ENCODE data around the gene NADSYN1. TPM values are rescaled to one million over a fixed set of nuclear protein-coding genes. Genes with fewer than 3 reads are reported as not detected.
"Not testable (repeated sequence)": the region's sequence is repeated elsewhere in the genome, so short reads cannot be mapped to it uniquely, and the experiment has no call there.

NADSYN1 gene
- total RNA-seq, 1 donor from 2014 or later = 55.4 TPM

DNA sequence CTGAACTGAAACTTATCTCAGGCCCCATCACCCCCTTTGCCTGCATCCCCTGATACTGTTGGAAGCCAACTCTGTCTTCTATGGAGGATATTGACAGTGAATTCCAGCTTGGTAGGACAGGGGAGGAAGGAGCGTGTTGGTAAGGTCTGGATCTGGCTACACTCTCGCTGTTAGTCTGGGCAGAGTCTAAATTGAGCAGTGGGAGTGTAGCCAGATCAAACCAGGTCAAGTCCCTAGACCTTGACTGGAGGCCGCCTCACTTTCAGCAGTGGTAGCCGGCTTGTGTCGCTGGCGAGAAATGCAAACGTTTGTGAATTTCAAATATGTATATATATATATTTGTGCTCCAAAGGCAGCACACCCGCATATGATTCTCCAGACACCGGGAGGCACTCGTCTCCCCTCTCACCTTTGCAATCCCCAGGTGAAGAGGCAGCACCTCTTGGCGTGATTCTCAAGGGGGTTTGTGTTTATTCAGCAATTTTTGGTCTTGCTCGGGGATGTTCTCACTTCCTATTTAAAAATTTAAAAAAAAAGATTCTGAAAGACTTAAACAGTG, 31.5 kb upstream of the NADSYN1 start:
- Mint-ChIP-seq H3K27ac (ENCODE audit: unreplicated experiment) (no peak overlapping the region), H3K36me3 (ENCODE audit: unreplicated experiment) (no peaks in the 10 kb centered on the region), H3K9me3 (ENCODE audit: unreplicated experiment) (no peaks in the 10 kb centered on the region), H3K27me3 (ENCODE audit: unreplicated experiment) (peaks cover 9% of the 10 kb centered on the region), H3K4me1 (ENCODE audit: unreplicated experiment) (no peaks in the 10 kb centered on the region), H3K4me3 (ENCODE audit: unreplicated experiment) (no peak overlapping the region)
- no peak for DNase-seq (ENCODE audit: extremely low spot score, unreplicated experiment)
- no peak for TF ChIP-seq CTCF (IDR thresholded peaks at IDR 0.05)

DNA sequence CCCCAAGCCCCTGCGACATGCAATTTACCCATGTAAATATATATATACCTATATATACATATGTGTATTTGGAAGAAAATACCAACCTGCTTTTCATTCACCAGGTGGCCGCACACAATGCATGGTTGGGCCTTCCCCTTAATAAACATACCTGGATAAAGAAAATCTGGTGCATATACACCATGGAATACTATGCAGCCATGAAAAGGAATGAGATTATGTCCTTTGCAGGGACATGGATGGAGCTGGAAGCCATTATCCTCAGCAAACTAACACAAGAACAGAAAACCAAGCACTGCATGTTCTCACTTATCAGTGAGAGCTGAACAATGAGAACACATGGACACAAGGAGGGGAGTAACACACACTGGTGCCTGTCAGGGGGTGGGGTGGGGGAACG, 30.7 kb upstream of the NADSYN1 start:
- not testable (repeated sequence) for H3K36me3 Mint-ChIP-seq (ENCODE audit: unreplicated experiment); H3K9me3 Mint-ChIP-seq (ENCODE audit: unreplicated experiment); H3K4me1 Mint-ChIP-seq (ENCODE audit: unreplicated experiment); H3K4me3 Mint-ChIP-seq (ENCODE audit: unreplicated experiment); H3K27me3 Mint-ChIP-seq (ENCODE audit: unreplicated experiment); H3K27ac Mint-ChIP-seq (ENCODE audit: unreplicated experiment); DNase-seq (ENCODE audit: extremely low spot score, unreplicated experiment)

DNA sequence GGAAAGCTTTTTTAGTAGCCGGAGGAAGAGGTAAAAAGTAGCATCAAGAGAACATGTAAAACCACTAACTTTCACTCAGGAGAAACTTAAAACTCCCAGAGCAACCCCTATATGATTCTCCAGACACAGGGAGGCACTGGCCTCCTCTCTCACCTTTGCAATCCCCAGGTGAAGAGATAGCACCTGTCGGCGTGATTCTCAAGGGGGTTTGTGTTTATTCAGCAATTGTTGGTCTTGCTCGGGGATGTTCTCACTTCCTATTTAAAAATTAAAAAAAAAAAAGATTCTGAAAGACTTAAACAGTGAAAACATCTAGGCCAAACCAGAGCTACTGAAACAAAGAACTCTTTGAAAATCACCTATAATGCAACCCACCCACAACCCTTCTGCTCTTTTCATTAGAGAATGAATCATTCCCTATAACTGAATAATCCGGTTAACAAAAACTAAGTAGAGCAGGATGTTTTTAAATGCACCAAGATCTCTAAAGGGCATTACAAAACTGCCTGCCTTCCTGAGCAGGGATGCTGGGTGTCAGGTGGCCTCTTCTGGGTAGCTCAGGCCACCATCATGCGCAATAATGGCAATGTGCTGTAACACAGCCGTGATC, 29.7 kb upstream of the NADSYN1 start:
- Mint-ChIP-seq H3K4me3 (ENCODE audit: unreplicated experiment) (no peak overlapping the region), H3K27me3 (ENCODE audit: unreplicated experiment) (peaks cover 8% of the 10 kb centered on the region), H3K4me1 (ENCODE audit: unreplicated experiment) (no peaks in the 10 kb centered on the region), H3K27ac (ENCODE audit: unreplicated experiment) (no peak overlapping the region), H3K36me3 (ENCODE audit: unreplicated experiment) (no peaks in the 10 kb centered on the region), H3K9me3 (ENCODE audit: unreplicated experiment) (no peaks in the 10 kb centered on the region)
- no peak for TF ChIP-seq CTCF (IDR thresholded peaks at IDR 0.05)
- DNase-seq (ENCODE audit: extremely low spot score, unreplicated experiment) = no peak

DNA sequence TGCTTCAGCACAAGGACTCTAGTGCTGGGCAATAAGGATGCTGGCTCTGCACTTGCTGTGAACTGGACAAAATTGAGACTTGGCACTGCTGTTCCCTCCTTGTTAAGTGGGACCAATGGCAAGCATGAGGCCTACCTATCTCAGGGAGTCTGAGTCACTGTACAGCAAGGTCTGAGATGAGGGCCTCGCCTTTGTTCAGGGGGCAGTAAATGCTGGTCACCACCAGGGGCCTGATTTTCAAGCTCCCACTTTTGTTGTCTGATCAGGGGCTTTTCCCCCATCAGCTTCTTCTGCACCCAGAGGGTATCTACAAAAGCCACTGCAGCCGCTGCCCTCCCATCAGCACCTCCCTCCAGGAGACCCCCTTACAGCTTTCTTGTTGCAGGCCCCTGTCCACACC, 27.6 kb upstream of the NADSYN1 start:
- no peaks in the 10 kb centered on the region for H3K4me1 Mint-ChIP-seq (ENCODE audit: unreplicated experiment)
- TF ChIP-seq CTCF (IDR thresholded peaks at IDR 0.05) = no peak
- no peaks in the 10 kb centered on the region for H3K9me3 Mint-ChIP-seq (ENCODE audit: unreplicated experiment)
- no peaks in the 10 kb centered on the region for H3K36me3 Mint-ChIP-seq (ENCODE audit: unreplicated experiment)
- no peak overlapping the region for H3K27ac Mint-ChIP-seq (ENCODE audit: unreplicated experiment)
- H3K4me3 Mint-ChIP-seq (ENCODE audit: unreplicated experiment) = no peak overlapping the region
- no peak for DNase-seq (ENCODE audit: extremely low spot score, unreplicated experiment)
- peaks cover 8% of the 10 kb centered on the region for H3K27me3 Mint-ChIP-seq (ENCODE audit: unreplicated experiment)

GRCh38 chr11:71425860-71426259, 27.1 kb upstream of the NADSYN1 start:
- no peak for DNase-seq (ENCODE audit: extremely low spot score, unreplicated experiment)
- no peak overlapping the region for H3K4me3 Mint-ChIP-seq (ENCODE audit: unreplicated experiment)
- H3K27me3 Mint-ChIP-seq (ENCODE audit: unreplicated experiment) = peaks cover 8% of the 10 kb centered on the region
- H3K4me1 Mint-ChIP-seq (ENCODE audit: unreplicated experiment) = no peaks in the 10 kb centered on the region
- H3K36me3 Mint-ChIP-seq (ENCODE audit: unreplicated experiment) = no peaks in the 10 kb centered on the region
- no peak for TF ChIP-seq CTCF (IDR thresholded peaks at IDR 0.05)
- no peak overlapping the region for H3K27ac Mint-ChIP-seq (ENCODE audit: unreplicated experiment)
- no peaks in the 10 kb centered on the region for H3K9me3 Mint-ChIP-seq (ENCODE audit: unreplicated experiment)

Data from osteocyte (in vitro differentiated cells).